H1 (cell line): ENCODE data around the gene PRIMA1.

ENCODE experiments used
- ATF2 ChIP-seq: IDR thresholded peaks from 2 replicates; pipeline ENCODE4 v1.6.1; 2012; ENCODE audit warnings: low read length, inconsistent platforms
- CBX5 ChIP-seq: fragments of 300-800, 300-1000 bp; sonication (generic); IDR thresholded peaks from 2 replicates; pipeline ENCODE4 v1.7.1; 2016; ENCODE audit warnings: antibody characterized with exemption, low read length, low read depth
- CTCF ChIP-seq, 3 experiments: IDR thresholded peaks; 1 replicate in 2 of 3; 2 replicates in 1 of 3; pipeline versions ENCODE4 v1.5.1 to v1.6.1; 2011; ENCODE audit warnings: low read length in 3 of 3, mild to moderate bottlenecking in 3 of 3, inconsistent platforms in 2 of 3, low read depth in 1 of 3, moderate library complexity in 1 of 3; ENCODE audit not compliant: insufficient read depth in 1 of 3; ENCODE audit errors: control extremely low read depth in 1 of 3
- MAFK ChIP-seq: IDR thresholded peaks from 2 replicates; pipeline ENCODE4 v1.6.1; 2012; ENCODE audit warnings: low read depth, mild to moderate bottlenecking, improper control_type of control experiment, low read length
- POLR2AphosphoS5 ChIP-seq: IDR thresholded peaks from 2 replicates; pipeline ENCODE4 v1.6.1; 2011; ENCODE audit warnings: low read depth, low read length

- no peak for TF ChIP-seq CBX5
- no peak for TF ChIP-seq POLR2AphosphoS5
- TF ChIP-seq MAFK: no peak
- no peak for TF ChIP-seq ATF2
- TF ChIP-seq CTCF (IDR thresholded peaks at IDR 0.05; ENCODE audit: control extremely low read depth in 1 of 3, insufficient read depth in 1 of 3, low read depth in 1 of 3, low read length in 3 of 3): no peak
Observed at GRCh38 chr14:93818857-93819256, 30.6 kb upstream of the PRIMA1 start.
